ENCODE data around the gene NXPH3. TPM values are rescaled to one million over a fixed set of nuclear protein-coding genes. Genes with fewer than 3 reads are reported as not detected.
"Not testable (repeated sequence)": the region's sequence is repeated elsewhere in the genome, so short reads cannot be mapped to it uniquely, and the experiment has no call there.

The NXPH3 gene
- total RNA-seq, 2 donors from 2014 or later, result 61.7 to 131 TPM

GRCh38 chr17:49566668-49567071 lies 9.0 kb upstream of the NXPH3 start:
- H3K4me1 ChIP-seq (ENCODE audit: control insufficient read depth in 1 of 2, low read depth in 2 of 2), result peaks cover 16 to 45% of the 10 kb centered on the region in 2 donors
- ATAC-seq (ENCODE audit: insufficient number of reproducible peaks, low FRiP score, low read depth), result no peak
- no peak for TF ChIP-seq CTCF (IDR thresholded peaks at IDR 0.05)
- H3K27ac ChIP-seq, result peak overlapping the region; percentile 87 to 94
- H3K36me3 ChIP-seq, result no peaks in the 10 kb centered on the region
- no peaks in the 10 kb centered on the region for H3K9me3 ChIP-seq
- H3K27me3 ChIP-seq (replicated peaks; ENCODE audit: insufficient read depth), result no peaks in the 10 kb centered on the region
- no peak for DNase-seq (ENCODE audit: low spot score)
- peak overlapping the region; percentile 45 for H3K4me3 ChIP-seq

GRCh38 chr17:49567104-49567521 lies 8.6 kb upstream of the NXPH3 start:
- H3K9me3 ChIP-seq, result no peaks in the 10 kb centered on the region
- no peak for TF ChIP-seq CTCF (IDR thresholded peaks at IDR 0.05)
- no peaks in the 10 kb centered on the region for H3K36me3 ChIP-seq
- H3K4me3 ChIP-seq, result no peak overlapping the region
- peak overlapping the region; percentile 87 to 94 for H3K27ac ChIP-seq
- DNase-seq (ENCODE audit: low spot score) (no peak), ATAC-seq (ENCODE audit: insufficient number of reproducible peaks, low FRiP score, low read depth) (no peak)
- H3K4me1 ChIP-seq (ENCODE audit: control insufficient read depth in 1 of 2, low read depth in 2 of 2), result peaks cover 16 to 45% of the 10 kb centered on the region in 2 donors
- no peaks in the 10 kb centered on the region for H3K27me3 ChIP-seq (replicated peaks; ENCODE audit: insufficient read depth)

- DNase-seq (ENCODE audit: low spot score), result peak; percentile 73
- peak; percentile 98 for TF ChIP-seq CTCF (IDR thresholded peaks at IDR 0.05)
- H3K9me3 ChIP-seq, result no peaks in the 10 kb centered on the region
- no peaks in the 10 kb centered on the region for H3K27me3 ChIP-seq (replicated peaks; ENCODE audit: insufficient read depth)
- peak overlapping the region; percentile 74 for H3K4me3 ChIP-seq
- peak overlapping the region; percentile 87 to 94 for H3K27ac ChIP-seq
- no peaks in the 10 kb centered on the region for H3K36me3 ChIP-seq
- ATAC-seq (ENCODE audit: insufficient number of reproducible peaks, low FRiP score, low read depth), result peak; percentile 45
- H3K4me1 ChIP-seq (ENCODE audit: control insufficient read depth in 1 of 2, low read depth in 2 of 2), result peaks cover 16 to 50% of the 10 kb centered on the region in 2 donors
These were observed 7.6 kb upstream of the NXPH3 start for GRCh38 chr17:49567871-49568694.

GRCh38 chr17:49568695-49569047 lies 7.0 kb upstream of the NXPH3 start:
- peak overlapping the region; percentile 87 to 94 for H3K27ac ChIP-seq
- H3K27me3 ChIP-seq (replicated peaks; ENCODE audit: insufficient read depth); H3K9me3 ChIP-seq; DNase-seq (ENCODE audit: low spot score); H3K36me3 ChIP-seq; ATAC-seq (ENCODE audit: insufficient number of reproducible peaks, low FRiP score, low read depth): not testable (repeated sequence)
- H3K4me3 ChIP-seq, result peak overlapping the region; percentile 74
- H3K4me1 ChIP-seq (ENCODE audit: control insufficient read depth in 1 of 2, low read depth in 2 of 2), result peaks cover 19 to 55% of the 10 kb centered on the region in 2 donors

- Histone ChIP-seq H3K9me3 (no peaks in the 10 kb centered on the region), H3K36me3 (no peaks in the 10 kb centered on the region), H3K4me3 (no peak overlapping the region), H3K27ac (peak overlapping the region; percentile 95 to 100), H3K27me3 (replicated peaks; ENCODE audit: insufficient read depth) (no peaks in the 10 kb centered on the region), H3K4me1 (ENCODE audit: control insufficient read depth in 1 of 2, low read depth in 2 of 2) (peaks cover 26 to 69% of the 10 kb centered on the region in 2 donors)
- TF ChIP-seq CTCF (IDR thresholded peaks at IDR 0.05), result no peak
- ATAC-seq (ENCODE audit: insufficient number of reproducible peaks, low FRiP score, low read depth) (no peak), DNase-seq (ENCODE audit: low spot score) (no peak)
These were observed 5.0 kb upstream of the NXPH3 start for GRCh38 chr17:49570540-49571242.
